ENCODE results near the gene WNT11.

- no peak for TF ChIP-seq CTCF (IDR thresholded peaks at IDR 0.05)
- no peak for TF ChIP-seq POLR2A (IDR thresholded peaks at IDR 0.05)
Measured at GRCh38 chr11:76249195-76249741, 43.0 kb upstream of the WNT11 start.
